NB4 (cell line): ENCODE measurements around the gene ZNF319.

Experiments used
- MYC ChIP-seq: IDR thresholded peaks from 2 replicates; pipeline ENCODE4 v1.6.1; 2011; ENCODE audit warnings: low read depth, low read length
- TF ChIP-seq, protein P1 (sequence below): IDR thresholded peaks from one replicate; pipeline ENCODE4 v1.5.1; 2012; ENCODE audit warnings: low read depth, low read length

DNA sequence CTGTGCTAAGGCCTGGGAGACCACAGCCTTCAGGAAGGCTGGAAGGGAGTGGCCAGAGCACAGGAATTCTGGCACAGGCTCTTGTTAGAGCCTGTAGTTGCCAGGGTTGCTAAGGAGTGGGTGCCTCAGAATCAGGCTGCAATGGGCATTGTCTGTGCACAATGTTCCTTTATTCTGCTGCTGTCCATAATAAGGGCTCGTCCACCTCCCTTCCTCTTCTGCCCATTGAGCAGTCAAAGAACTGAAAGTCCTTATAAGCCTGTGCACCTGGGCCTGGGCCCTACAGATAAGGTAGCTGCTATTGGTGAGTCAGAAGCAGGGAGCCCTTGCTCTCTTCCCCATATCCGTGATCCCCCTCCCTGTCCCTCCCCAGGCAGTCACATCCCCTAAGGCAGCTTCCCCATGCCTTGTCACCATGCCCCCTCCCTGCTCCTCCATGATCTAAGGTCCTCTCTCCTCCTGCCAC, 24.1 kb downstream of the ZNF319 start:
- no peak for TF ChIP-seq MYC
- TF ChIP-seq, protein P1, sequence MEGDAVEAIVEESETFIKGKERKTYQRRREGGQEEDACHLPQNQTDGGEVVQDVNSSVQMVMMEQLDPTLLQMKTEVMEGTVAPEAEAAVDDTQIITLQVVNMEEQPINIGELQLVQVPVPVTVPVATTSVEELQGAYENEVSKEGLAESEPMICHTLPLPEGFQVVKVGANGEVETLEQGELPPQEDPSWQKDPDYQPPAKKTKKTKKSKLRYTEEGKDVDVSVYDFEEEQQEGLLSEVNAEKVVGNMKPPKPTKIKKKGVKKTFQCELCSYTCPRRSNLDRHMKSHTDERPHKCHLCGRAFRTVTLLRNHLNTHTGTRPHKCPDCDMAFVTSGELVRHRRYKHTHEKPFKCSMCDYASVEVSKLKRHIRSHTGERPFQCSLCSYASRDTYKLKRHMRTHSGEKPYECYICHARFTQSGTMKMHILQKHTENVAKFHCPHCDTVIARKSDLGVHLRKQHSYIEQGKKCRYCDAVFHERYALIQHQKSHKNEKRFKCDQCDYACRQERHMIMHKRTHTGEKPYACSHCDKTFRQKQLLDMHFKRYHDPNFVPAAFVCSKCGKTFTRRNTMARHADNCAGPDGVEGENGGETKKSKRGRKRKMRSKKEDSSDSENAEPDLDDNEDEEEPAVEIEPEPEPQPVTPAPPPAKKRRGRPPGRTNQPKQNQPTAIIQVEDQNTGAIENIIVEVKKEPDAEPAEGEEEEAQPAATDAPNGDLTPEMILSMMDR, result no peak
